GM23338 (cell line): ENCODE results near the gene NFIB.

Experiments
- POLR2AphosphoS5 ChIP-seq: IDR thresholded peaks from 2 replicates; pipeline ENCODE4 v1.6.1; 2016; ENCODE audit warnings: antibody characterized with exemption, low read depth
- TF ChIP-seq, protein P1 (sequence below), 2 experiments: fragments of 200-600 bp in 1 of 2; sonication (generic) in 1 of 2; conservative IDR thresholded peaks; 2 replicates each; pipeline versions ENCODE4 v1.5.1 to v1.6.1; 2016 to 2017; ENCODE audit warnings: antibody characterized with exemption in 2 of 2, low read depth in 2 of 2, mild to moderate bottlenecking in 2 of 2, moderate library complexity in 1 of 2

DNA sequence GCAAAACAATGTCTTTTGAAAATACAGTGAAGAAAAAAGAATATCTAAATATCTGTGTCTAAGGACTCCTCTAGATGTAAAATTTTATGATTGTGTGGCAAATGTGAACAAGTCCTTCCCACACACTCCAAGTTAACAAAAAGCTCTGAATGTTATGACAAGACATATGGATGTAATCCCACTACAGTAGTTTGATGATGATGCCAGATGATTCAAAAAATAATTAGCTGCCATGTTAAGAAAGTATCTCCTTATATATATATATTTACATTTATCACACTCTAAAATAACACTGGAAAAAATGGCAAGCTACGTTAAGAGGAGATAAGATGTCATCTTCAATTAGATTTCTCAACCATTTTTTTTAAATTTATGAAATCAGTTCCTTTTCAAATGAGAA, 178.5 kb downstream of the NFIB start:
- TF ChIP-seq, protein P1, sequence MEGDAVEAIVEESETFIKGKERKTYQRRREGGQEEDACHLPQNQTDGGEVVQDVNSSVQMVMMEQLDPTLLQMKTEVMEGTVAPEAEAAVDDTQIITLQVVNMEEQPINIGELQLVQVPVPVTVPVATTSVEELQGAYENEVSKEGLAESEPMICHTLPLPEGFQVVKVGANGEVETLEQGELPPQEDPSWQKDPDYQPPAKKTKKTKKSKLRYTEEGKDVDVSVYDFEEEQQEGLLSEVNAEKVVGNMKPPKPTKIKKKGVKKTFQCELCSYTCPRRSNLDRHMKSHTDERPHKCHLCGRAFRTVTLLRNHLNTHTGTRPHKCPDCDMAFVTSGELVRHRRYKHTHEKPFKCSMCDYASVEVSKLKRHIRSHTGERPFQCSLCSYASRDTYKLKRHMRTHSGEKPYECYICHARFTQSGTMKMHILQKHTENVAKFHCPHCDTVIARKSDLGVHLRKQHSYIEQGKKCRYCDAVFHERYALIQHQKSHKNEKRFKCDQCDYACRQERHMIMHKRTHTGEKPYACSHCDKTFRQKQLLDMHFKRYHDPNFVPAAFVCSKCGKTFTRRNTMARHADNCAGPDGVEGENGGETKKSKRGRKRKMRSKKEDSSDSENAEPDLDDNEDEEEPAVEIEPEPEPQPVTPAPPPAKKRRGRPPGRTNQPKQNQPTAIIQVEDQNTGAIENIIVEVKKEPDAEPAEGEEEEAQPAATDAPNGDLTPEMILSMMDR (conservative IDR thresholded peaks at IDR 0.05; ENCODE audit: low read depth in 2 of 2): no peak
- TF ChIP-seq POLR2AphosphoS5: no peak
